Natural killer cell (primary cell): Measurements from ENCODE around the gene HOXB6. TPM values are rescaled to one million over a fixed set of nuclear protein-coding genes. Genes with fewer than 3 reads are reported as not detected.

Experiments
- ATAC-seq, 3 donors: fragments of 150-1000 bp in 2 of 3; fragments of 200-7000 bp in 1 of 3; cut with Tn5 transposase; 1 replicate in 1 of 3; 2 replicates in 2 of 3; pipeline ENCODE4 v1.10.0; 2021; ENCODE audit warnings: mild to moderate bottlenecking in 2 of 3, moderate library complexity in 2 of 3
- DNase-seq, 2 donors: peaks; one replicate each; pipeline versions ENCODE4 v3.0.0 to v3.0.0-alpha.2; 2013 to 2021; ENCODE audit warnings: mixed read lengths in 1 of 2
- H3K27ac ChIP-seq: one replicate; pipeline ENCODE4 v1.5.1; 2013; ENCODE audit warnings: mild to moderate bottlenecking, low read length
- H3K27me3 ChIP-seq: one replicate; pipeline ENCODE4 v1.6.1; 2013; ENCODE audit warnings: low read length; ENCODE audit not compliant: control insufficient read depth, insufficient read depth
- H3K36me3 ChIP-seq: one replicate; pipeline ENCODE4 v1.6.1; 2013; ENCODE audit warnings: low read length; ENCODE audit not compliant: control insufficient read depth, insufficient read depth
- H3K4me1 ChIP-seq: one replicate; pipeline ENCODE4 v1.6.1; 2013; ENCODE audit warnings: low read length; ENCODE audit not compliant: control insufficient read depth, insufficient read depth
- H3K4me3 ChIP-seq: one replicate; pipeline ENCODE4 v1.5.1; 2013; ENCODE audit warnings: low read length
- H3K9me3 ChIP-seq: one replicate; pipeline ENCODE4 v1.6.1; 2013; ENCODE audit warnings: low read length; ENCODE audit not compliant: control insufficient read depth, insufficient read depth
- H3K27ac Mint-ChIP-seq, 2 donors: one replicate each; pipeline ENCODE4 v1.8.0; 2022; ENCODE audit warnings: mild to moderate bottlenecking in 2 of 2, mixed read lengths in 2 of 2, moderate library complexity in 1 of 2
- H3K27me3 Mint-ChIP-seq, 2 donors: one replicate each; pipeline ENCODE4 v1.8.0; 2022; ENCODE audit warnings: low read depth in 2 of 2, mixed read lengths in 2 of 2
- H3K36me3 Mint-ChIP-seq: one replicate; pipeline ENCODE4 v1.8.0; 2022; ENCODE audit warnings: mixed read lengths
- H3K4me1 Mint-ChIP-seq, 2 donors: one replicate each; pipeline ENCODE4 v1.8.0; 2022; ENCODE audit warnings: mixed read lengths in 2 of 2
- H3K4me3 Mint-ChIP-seq: one replicate; pipeline ENCODE4 v1.8.0; 2022; ENCODE audit warnings: mild to moderate bottlenecking, moderate library complexity, mixed read lengths
- H3K9me3 Mint-ChIP-seq, 2 donors: one replicate each; pipeline ENCODE4 v1.8.0; 2022; ENCODE audit warnings: mixed read lengths in 2 of 2
- WGBS: methylation state at CpG from one replicate; pipeline ENCODE4 v1.1.7; 2013; ENCODE audit warnings: missing lambda C conversion rate; ENCODE audit not compliant: insufficient coverage; 5-methylcytosine and 5-hydroxymethylcytosine counted together
- intact Hi-C: fragments of 100-400 bp; cut with micrococcal nuclease; formaldehyde crosslinking; loops from one replicate; pipeline ENCODE4 v1.14.2; 2022
- total RNA-seq, 4 donors: library from RNA; stranded (reverse); fragments of 120-200 nt in 1 of 4; gene quantifications; one replicate each; pipeline versions ENCODE4 v1.2.3 to v1.2.4, GENCODE V29; 2013 to 2022
- TF ChIP-seq, protein P1 (sequence below): fragments of 200-600 bp; IDR thresholded peaks from one replicate; pipeline ENCODE4 v1.8.0; 2022; ENCODE audit warnings: antibody characterized with exemption

The HOXB6 gene
- total RNA-seq, 3 donors from 2014 or later (not counting 1 experiment from before 2014, with no cell fraction given), result not detected

DNA sequence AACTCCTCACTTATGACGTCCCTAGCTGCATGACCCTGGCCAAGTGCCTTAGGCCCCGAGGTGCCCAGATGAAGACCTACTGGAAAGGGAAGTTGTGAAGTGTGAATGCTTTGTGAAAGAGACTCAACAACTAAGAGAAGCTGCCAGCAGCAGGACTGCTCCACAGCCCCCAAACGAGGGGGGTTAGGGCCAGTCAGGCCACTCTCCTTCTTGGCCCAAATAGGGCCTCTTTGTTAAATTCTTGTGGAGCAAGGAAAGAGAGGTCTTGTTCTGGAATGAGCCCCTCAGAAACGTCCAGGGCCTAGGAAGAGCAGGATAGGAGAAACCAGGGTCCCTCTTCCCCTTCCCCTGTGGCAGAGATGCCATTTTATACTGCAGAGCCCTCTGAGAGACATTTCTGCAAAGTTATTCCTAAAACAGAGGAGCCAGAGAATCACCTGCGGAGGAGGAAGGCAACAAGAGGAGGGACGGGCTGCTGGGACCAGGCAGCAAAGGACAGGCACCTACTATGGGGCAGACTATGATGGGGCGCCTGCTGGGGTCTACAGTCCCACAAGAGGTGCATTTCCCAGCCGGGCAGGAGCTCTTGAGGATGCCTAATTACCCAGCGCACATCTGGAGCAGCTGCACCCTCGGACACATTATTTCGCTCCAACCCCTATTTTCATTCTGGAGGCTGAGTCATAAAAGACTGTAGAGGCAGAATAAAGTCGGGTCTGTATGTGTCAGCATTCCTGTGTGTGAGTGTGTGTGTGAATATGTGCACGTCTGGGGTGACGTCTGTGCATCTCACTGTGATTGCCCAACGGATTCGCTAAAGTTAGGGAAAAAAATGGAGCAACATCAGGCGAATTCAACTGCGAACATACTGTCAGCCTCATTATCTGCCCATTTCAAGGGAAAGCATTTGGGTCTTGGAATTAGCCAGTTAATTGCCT lies 32.8 kb upstream of the HOXB6 start:
- ATAC-seq, result no peak
- TF ChIP-seq, protein P1, sequence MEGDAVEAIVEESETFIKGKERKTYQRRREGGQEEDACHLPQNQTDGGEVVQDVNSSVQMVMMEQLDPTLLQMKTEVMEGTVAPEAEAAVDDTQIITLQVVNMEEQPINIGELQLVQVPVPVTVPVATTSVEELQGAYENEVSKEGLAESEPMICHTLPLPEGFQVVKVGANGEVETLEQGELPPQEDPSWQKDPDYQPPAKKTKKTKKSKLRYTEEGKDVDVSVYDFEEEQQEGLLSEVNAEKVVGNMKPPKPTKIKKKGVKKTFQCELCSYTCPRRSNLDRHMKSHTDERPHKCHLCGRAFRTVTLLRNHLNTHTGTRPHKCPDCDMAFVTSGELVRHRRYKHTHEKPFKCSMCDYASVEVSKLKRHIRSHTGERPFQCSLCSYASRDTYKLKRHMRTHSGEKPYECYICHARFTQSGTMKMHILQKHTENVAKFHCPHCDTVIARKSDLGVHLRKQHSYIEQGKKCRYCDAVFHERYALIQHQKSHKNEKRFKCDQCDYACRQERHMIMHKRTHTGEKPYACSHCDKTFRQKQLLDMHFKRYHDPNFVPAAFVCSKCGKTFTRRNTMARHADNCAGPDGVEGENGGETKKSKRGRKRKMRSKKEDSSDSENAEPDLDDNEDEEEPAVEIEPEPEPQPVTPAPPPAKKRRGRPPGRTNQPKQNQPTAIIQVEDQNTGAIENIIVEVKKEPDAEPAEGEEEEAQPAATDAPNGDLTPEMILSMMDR, result no peak
- Histone ChIP-seq H3K27me3 (peaks cover 49% of the 10 kb centered on the region), H3K36me3 (no peaks in the 10 kb centered on the region), H3K4me1 (peaks cover 15% of the 10 kb centered on the region), H3K9me3 (no peaks in the 10 kb centered on the region), H3K27ac (no peak overlapping the region), H3K4me3 (no peak overlapping the region)
- Mint-ChIP-seq H3K36me3 (peaks cover 6% of the 10 kb centered on the region), H3K27ac (no peak overlapping the region), H3K4me1 (peaks cover 9 to 24% of the 10 kb centered on the region in 2 donors), H3K27me3 (peaks cover 78 to 89% of the 10 kb centered on the region in 2 donors), H3K9me3 (no peaks in the 10 kb centered on the region), H3K4me3 (no peak overlapping the region)
- intact Hi-C loops, result no loop called here
- WGBS, result 85% methylated on average over 16 of the region's 18 CpGs
- no peak for DNase-seq

DNA sequence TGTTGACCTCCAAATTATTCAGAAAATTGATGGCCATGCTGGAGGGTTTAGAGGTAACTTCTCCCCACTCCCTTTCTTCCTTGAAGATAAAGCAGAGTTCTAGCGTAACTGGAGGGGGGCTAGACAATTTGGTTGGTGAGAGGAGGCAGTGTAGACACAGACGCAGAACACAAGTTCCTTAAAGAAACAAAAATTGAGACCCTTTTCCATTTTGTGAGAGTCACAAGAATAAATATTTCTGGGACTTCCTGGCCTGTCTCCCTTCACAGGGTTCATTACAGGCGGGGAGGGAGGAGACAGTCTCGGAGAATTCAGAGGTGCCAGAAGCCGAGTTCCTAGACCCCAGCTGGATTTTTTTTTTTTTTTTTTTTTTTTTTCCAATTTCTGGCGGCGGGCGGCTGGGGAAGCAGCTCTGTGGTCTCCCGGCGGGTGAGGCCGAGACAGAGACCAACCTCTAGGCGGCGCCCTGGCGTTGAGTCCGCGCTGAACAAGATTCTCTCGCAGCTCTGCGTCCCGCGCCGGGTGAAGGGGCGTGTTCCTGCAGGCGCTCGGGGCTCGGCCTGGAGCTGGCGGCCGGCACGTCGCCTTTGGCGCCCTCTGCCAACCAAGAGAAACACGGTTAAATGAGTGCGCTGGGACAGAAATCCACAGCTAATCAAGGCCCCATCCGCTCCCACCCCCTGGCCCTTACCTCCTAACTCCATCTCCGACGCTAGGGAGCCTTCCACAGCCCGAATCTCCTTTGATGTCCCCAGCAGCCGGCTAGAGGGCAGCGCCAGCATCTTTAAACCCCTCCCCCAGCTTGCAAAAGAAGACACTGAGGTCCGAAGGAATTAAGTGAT lies 31.6 kb upstream of the HOXB6 start:
- Histone ChIP-seq H3K4me3 (no peak overlapping the region), H3K4me1 (peaks cover 15% of the 10 kb centered on the region), H3K27ac (no peak overlapping the region), H3K36me3 (no peaks in the 10 kb centered on the region), H3K27me3 (peaks cover 44% of the 10 kb centered on the region), H3K9me3 (no peaks in the 10 kb centered on the region)
- no peak overlapping the region for H3K4me3 Mint-ChIP-seq
- intact Hi-C loops, result no loop called here
- TF ChIP-seq, protein P1, result peak; percentile 67
- DNase-seq, result peak; percentile 69 to 81
- H3K27ac Mint-ChIP-seq, result no peak overlapping the region
- ATAC-seq, result peak; percentile 62 to 95 (median 81)
- peaks cover 3 to 15% of the 10 kb centered on the region in 2 donors for H3K4me1 Mint-ChIP-seq
- H3K36me3 Mint-ChIP-seq, result peaks cover 5% of the 10 kb centered on the region
- H3K9me3 Mint-ChIP-seq, result no peaks in the 10 kb centered on the region
- peaks cover 80 to 87% of the 10 kb centered on the region in 2 donors for H3K27me3 Mint-ChIP-seq
- 6% methylated on average over 37 of the region's 39 CpGs for WGBS

DNA sequence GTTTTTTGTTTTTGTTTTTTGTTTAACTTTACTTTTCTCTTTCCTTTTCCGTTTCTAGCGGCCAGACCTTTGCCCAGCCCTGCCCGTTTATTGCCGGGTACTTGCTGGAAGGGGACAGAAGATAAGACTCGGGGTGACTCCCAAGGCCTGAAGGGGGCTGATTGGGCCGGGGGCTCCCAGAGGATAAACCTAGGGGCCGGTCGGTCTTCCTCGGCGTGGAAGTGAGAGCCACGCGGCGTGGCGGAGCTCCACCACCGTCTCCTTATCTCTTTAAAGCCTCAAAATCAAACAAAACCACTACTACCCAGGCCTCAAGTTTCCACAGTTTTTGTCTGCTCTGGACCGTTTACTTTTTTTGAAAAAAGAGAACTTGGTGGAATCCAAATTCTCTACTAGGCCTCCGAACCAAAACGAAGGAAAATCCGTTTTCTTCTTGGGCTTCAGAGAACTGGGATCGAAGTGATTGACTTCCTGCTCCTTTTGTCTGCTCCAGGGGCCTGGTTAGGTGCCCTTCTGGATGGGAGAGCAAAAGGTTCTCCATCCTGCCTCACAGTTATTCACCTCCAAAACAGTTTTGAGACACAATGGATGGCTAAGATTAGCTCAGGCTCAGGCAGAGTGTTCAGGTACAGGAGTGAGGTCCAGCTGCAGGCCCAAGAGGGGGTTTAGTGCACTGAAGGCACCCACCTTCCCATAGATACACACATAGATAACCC lies 29.9 kb upstream of the HOXB6 start:
- peak overlapping the region; percentile 37 for H3K4me3 Mint-ChIP-seq
- peaks cover 88% of the 10 kb centered on the region in 2 donors for H3K27me3 Mint-ChIP-seq
- Histone ChIP-seq H3K36me3 (no peaks in the 10 kb centered on the region), H3K9me3 (no peaks in the 10 kb centered on the region), H3K27ac (no peak overlapping the region), H3K4me3 (no peak overlapping the region), H3K27me3 (peaks cover 46% of the 10 kb centered on the region), H3K4me1 (peaks cover 15% of the 10 kb centered on the region)
- peaks cover 0 to 11% of the 10 kb centered on the region in 2 donors for H3K4me1 Mint-ChIP-seq
- TF ChIP-seq, protein P1, result no peak
- no peaks in the 10 kb centered on the region for H3K9me3 Mint-ChIP-seq
- intact Hi-C loops, result no loop called here
- no peak for DNase-seq
- H3K36me3 Mint-ChIP-seq, result no peaks in the 10 kb centered on the region
- no peak for ATAC-seq
- 70% methylated on average over 20 of the region's 20 CpGs for WGBS
- H3K27ac Mint-ChIP-seq, result no peak overlapping the region
